Omental fat pad (tissue), 4 donors: ENCODE results near the gene TMC5. TPM values are rescaled to one million over a fixed set of nuclear protein-coding genes. Genes with fewer than 3 reads are reported as not detected.

ENCODE experiments used
- ATAC-seq: fragments of 150-250 bp; one replicate; pipeline ENCODE4 v1.9.1; 2016; ENCODE audit warnings: mild to moderate bottlenecking, moderate library complexity; ENCODE audit not compliant: low FRiP score
- DNase-seq: peaks from one replicate; pipeline ENCODE4 v3.0.0-alpha.2; 2019; ENCODE audit warnings: low spot score
- CTCF ChIP-seq, 3 donors: fragments of 450-650 bp; IDR thresholded peaks; one replicate each; pipeline ENCODE4 v1.5.1; 2016 to 2017; ENCODE audit warnings: antibody characterized with exemption in 3 of 3, mild to moderate bottlenecking in 3 of 3, moderate library complexity in 2 of 3
- total RNA-seq, 4 donors: library from RNA; depleted of rRNA; stranded (reverse); fragments of >200 nt; gene quantifications; one replicate each; pipeline ENCODE4 v1.1.0, GENCODE V29; 2016

TMC5 gene
- total RNA-seq, 4 donors from 2014 or later, result 0.47 to 7.1 (median 1.1) TPM

- DNase-seq (no peak), ATAC-seq (no peak)
- no peak for TF ChIP-seq CTCF (IDR thresholded peaks at IDR 0.05)
Measured at GRCh38 chr16:19460397-19460796, 42.7 kb downstream of the TMC5 start.

GRCh38 chr16:19463468-19464315, 46.0 kb downstream of the TMC5 start:
- no peak for TF ChIP-seq CTCF (IDR thresholded peaks at IDR 0.05)
- DNase-seq (no peak), ATAC-seq (no peak)

- TF ChIP-seq CTCF (IDR thresholded peaks at IDR 0.05), result no peak
- DNase-seq (no peak), ATAC-seq (no peak)
Measured at GRCh38 chr16:19468300-19468699, 50.6 kb downstream of the TMC5 start.

GRCh38 chr16:19472482-19472881, 54.8 kb downstream of the TMC5 start:
- ATAC-seq (no peak), DNase-seq (no peak)
- TF ChIP-seq CTCF (IDR thresholded peaks at IDR 0.05), result no peak

GRCh38 chr16:19474617-19475016, 56.9 kb downstream of the TMC5 start:
- no peak for TF ChIP-seq CTCF (IDR thresholded peaks at IDR 0.05)
- ATAC-seq (no peak), DNase-seq (no peak)

GRCh38 chr16:19478505-19478904, 60.8 kb downstream of the TMC5 start:
- no peak for TF ChIP-seq CTCF (IDR thresholded peaks at IDR 0.05)
- DNase-seq (no peak), ATAC-seq (no peak)

GRCh38 chr16:19479302-19479721, 61.6 kb downstream of the TMC5 start:
- no peak for ATAC-seq
- no peak for DNase-seq
- TF ChIP-seq CTCF (IDR thresholded peaks at IDR 0.05), result no peak
